ENCODE data around the gene PLEKHN1.
"Not testable (repeated sequence)": the region's sequence is repeated elsewhere in the genome, so short reads cannot be mapped to it uniquely, and the experiment has no call there.

PLEKHN1 gene

DNA sequence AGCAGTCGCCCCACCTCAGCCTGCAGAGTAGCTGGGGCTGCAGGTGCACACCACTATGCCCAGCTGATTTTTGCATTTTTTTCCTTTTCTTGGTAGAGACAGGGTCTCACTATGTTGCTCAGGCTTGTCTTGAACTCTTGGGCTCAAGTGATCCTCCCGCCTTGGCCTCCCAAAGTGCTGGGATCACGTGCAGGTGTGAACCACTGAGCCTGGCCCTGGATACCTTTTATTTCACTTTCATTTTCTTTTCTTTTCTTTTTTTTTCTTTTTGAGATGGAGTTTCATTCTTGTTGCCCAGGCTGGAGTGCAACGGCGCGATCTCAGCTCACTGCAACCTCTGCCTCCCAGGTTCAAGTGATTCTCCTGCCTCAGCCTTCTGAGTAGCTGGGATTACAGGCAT is 25.0 kb downstream of the PLEKHN1 start:
- H4K12ac ChIP-seq (ENCODE audit: low read depth, low read length); H3K18ac ChIP-seq (ENCODE audit: low read length); H2BK5ac ChIP-seq (ENCODE audit: low read depth, low read length, poor library complexity); H3K14ac ChIP-seq (ENCODE audit: low read length); H3K79me1 ChIP-seq (ENCODE audit: low read length); H3K27me3 ChIP-seq (ENCODE audit: insufficient read depth, low read length); H3K4me1 ChIP-seq (ENCODE audit: control insufficient read depth in 1 of 2, insufficient read depth in 2 of 2, low read length in 2 of 2); H4K8ac ChIP-seq (ENCODE audit: low read depth, low read length); H3K23ac ChIP-seq (ENCODE audit: low read length); H3K79me2 ChIP-seq (ENCODE audit: control insufficient read depth, insufficient read depth, low read length, poor library complexity); H2AFZ ChIP-seq (ENCODE audit: insufficient read depth, low read length, poor library complexity); H2AK5ac ChIP-seq (ENCODE audit: low read length); H4K91ac ChIP-seq (ENCODE audit: low read depth, low read length); H3K4me3 ChIP-seq (ENCODE audit: low read depth, low read length); H3K27ac ChIP-seq (ENCODE audit: low read depth, low read length); H2BK120ac ChIP-seq (ENCODE audit: insufficient read depth, low read length, poor library complexity); H3K4me2 ChIP-seq (ENCODE audit: low read length); DNase-seq; H2BK12ac ChIP-seq (ENCODE audit: low read length); H3K36me3 ChIP-seq (ENCODE audit: control insufficient read depth in 1 of 2, insufficient read depth in 2 of 2, low read length in 2 of 2); H3K4ac ChIP-seq (ENCODE audit: low read depth, low read length): not testable (repeated sequence)
- Histone ChIP-seq H3K9ac (ENCODE audit: low read length) (peak overlapping the region; percentile 18), H3K9me3 (ENCODE audit: insufficient read depth, low read depth, low read length) (peaks cover 11% of the 10 kb centered on the region)
- WGBS (ENCODE audit: extremely low coverage, insufficient coverage, insufficient read length) = no CpG with 5 or more reads among the region's 6 CpGs

DNA sequence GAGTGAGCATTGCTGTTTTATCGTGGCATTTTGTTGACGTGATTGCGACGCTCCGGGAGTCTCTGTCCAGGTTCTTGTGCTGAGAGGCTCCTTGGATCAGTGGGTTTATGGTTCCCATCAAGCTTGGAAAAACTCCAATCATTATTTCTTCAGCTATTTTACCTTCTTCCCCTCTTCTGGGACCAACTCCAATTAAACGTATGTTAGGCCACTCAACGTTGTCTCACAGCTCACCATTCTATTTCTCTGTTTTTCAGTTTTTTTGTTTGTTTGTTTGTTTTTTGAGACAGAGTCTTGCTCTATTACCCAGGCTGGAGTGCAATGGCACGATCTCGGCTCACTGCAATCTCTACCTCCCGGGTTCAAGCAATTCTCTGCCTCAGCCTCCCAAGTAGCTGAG is 25.6 kb downstream of the PLEKHN1 start:
- no CpG with 5 or more reads among the region's 10 CpGs for WGBS (ENCODE audit: extremely low coverage, insufficient coverage, insufficient read length)
- no peak overlapping the region for H2AFZ ChIP-seq (ENCODE audit: insufficient read depth, low read length, poor library complexity)

DNA sequence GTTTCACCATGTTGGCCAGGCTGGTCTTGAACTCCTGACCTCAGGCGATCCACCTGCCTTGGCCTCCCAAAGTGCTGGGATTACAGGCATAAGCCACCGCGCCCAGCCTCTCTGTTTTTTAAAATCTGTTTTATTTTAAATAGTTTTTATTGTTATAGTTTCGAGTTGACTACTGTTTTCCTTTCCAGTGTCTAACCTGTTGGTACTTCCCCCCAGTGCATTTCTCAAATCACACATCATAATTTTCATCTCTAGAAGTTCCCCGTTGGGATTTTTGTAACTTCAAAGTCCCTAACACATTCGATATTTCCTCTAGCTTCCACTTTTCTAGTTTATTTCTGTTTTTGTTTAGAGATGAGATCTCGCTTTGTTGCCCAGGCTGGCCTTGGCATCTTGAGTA is 26.1 kb downstream of the PLEKHN1 start:
- H3K27ac ChIP-seq (ENCODE audit: low read depth, low read length) = no peak overlapping the region
- peaks cover 1% of the 10 kb centered on the region for H3K79me1 ChIP-seq (ENCODE audit: low read length)
- H3K4me1 ChIP-seq (ENCODE audit: control insufficient read depth in 1 of 2, insufficient read depth in 2 of 2, low read length in 2 of 2) = peaks cover 0 to 2% of the 10 kb centered on the region in 2 experiments
- no peak overlapping the region for H4K8ac ChIP-seq (ENCODE audit: low read depth, low read length)
- WGBS (ENCODE audit: extremely low coverage, insufficient coverage, insufficient read length) = no CpG with 5 or more reads among the region's 7 CpGs
- no peak overlapping the region for H2BK120ac ChIP-seq (ENCODE audit: insufficient read depth, low read length, poor library complexity)
- no peak overlapping the region for H3K23ac ChIP-seq (ENCODE audit: low read length)
- no peaks in the 10 kb centered on the region for H3K36me3 ChIP-seq (ENCODE audit: control insufficient read depth in 1 of 2, insufficient read depth in 2 of 2, low read length in 2 of 2)
- no peak for DNase-seq
- no peaks in the 10 kb centered on the region for H3K79me2 ChIP-seq (ENCODE audit: control insufficient read depth, insufficient read depth, low read length, poor library complexity)
- no peak overlapping the region for H3K9ac ChIP-seq (ENCODE audit: low read length)
- H2AFZ ChIP-seq (ENCODE audit: insufficient read depth, low read length, poor library complexity) = no peak overlapping the region
- no peak overlapping the region for H4K12ac ChIP-seq (ENCODE audit: low read depth, low read length)
- H3K18ac ChIP-seq (ENCODE audit: low read length) = no peak overlapping the region
- H2AK5ac ChIP-seq (ENCODE audit: low read length) = no peak overlapping the region
- peaks cover 7% of the 10 kb centered on the region for H3K27me3 ChIP-seq (ENCODE audit: insufficient read depth, low read length)
- no peak overlapping the region for H2BK5ac ChIP-seq (ENCODE audit: low read depth, low read length, poor library complexity)
- no peak overlapping the region for H3K4me3 ChIP-seq (ENCODE audit: low read depth, low read length)
- no peak overlapping the region for H3K4me2 ChIP-seq (ENCODE audit: low read length)
- no peak overlapping the region for H3K14ac ChIP-seq (ENCODE audit: low read length)
- no peak overlapping the region for H2BK12ac ChIP-seq (ENCODE audit: low read length)
- H3K9me3 ChIP-seq (ENCODE audit: insufficient read depth, low read depth, low read length) = peaks cover 13% of the 10 kb centered on the region
- H4K91ac ChIP-seq (ENCODE audit: low read depth, low read length) = no peak overlapping the region
- H3K4ac ChIP-seq (ENCODE audit: low read depth, low read length) = no peak overlapping the region

More for the DNA sequence above, 25.6 kb downstream of the PLEKHN1 start:
- no peak overlapping the region for H3K4ac ChIP-seq (ENCODE audit: low read depth, low read length)
- peaks cover 0 to 2% of the 10 kb centered on the region in 2 experiments for H3K4me1 ChIP-seq (ENCODE audit: control insufficient read depth in 1 of 2, insufficient read depth in 2 of 2, low read length in 2 of 2)
- H4K91ac ChIP-seq (ENCODE audit: low read depth, low read length) = no peak overlapping the region
- no peaks in the 10 kb centered on the region for H3K79me2 ChIP-seq (ENCODE audit: control insufficient read depth, insufficient read depth, low read length, poor library complexity)
- no peak overlapping the region for H3K4me2 ChIP-seq (ENCODE audit: low read length)
- H3K18ac ChIP-seq (ENCODE audit: low read length) = no peak overlapping the region
- H3K9ac ChIP-seq (ENCODE audit: low read length) = no peak overlapping the region
- no peaks in the 10 kb centered on the region for H3K36me3 ChIP-seq (ENCODE audit: control insufficient read depth in 1 of 2, insufficient read depth in 2 of 2, low read length in 2 of 2)
- no peak overlapping the region for H3K27ac ChIP-seq (ENCODE audit: low read depth, low read length)
- H2BK120ac ChIP-seq (ENCODE audit: insufficient read depth, low read length, poor library complexity) = no peak overlapping the region
- H2AK5ac ChIP-seq (ENCODE audit: low read length) = no peak overlapping the region
- H2BK12ac ChIP-seq (ENCODE audit: low read length) = no peak overlapping the region
- H3K14ac ChIP-seq (ENCODE audit: low read length) = no peak overlapping the region
- H4K12ac ChIP-seq (ENCODE audit: low read depth, low read length) = no peak overlapping the region
- H4K8ac ChIP-seq (ENCODE audit: low read depth, low read length) = no peak overlapping the region
- H3K9me3 ChIP-seq (ENCODE audit: insufficient read depth, low read depth, low read length) = peaks cover 11% of the 10 kb centered on the region
- H3K79me1 ChIP-seq (ENCODE audit: low read length) = peaks cover 1% of the 10 kb centered on the region
- no peak for DNase-seq
- no peak overlapping the region for H3K4me3 ChIP-seq (ENCODE audit: low read depth, low read length)
- H3K23ac ChIP-seq (ENCODE audit: low read length) = no peak overlapping the region
- peaks cover 6% of the 10 kb centered on the region for H3K27me3 ChIP-seq (ENCODE audit: insufficient read depth, low read length)
- H2BK5ac ChIP-seq (ENCODE audit: low read depth, low read length, poor library complexity) = no peak overlapping the region

DNA sequence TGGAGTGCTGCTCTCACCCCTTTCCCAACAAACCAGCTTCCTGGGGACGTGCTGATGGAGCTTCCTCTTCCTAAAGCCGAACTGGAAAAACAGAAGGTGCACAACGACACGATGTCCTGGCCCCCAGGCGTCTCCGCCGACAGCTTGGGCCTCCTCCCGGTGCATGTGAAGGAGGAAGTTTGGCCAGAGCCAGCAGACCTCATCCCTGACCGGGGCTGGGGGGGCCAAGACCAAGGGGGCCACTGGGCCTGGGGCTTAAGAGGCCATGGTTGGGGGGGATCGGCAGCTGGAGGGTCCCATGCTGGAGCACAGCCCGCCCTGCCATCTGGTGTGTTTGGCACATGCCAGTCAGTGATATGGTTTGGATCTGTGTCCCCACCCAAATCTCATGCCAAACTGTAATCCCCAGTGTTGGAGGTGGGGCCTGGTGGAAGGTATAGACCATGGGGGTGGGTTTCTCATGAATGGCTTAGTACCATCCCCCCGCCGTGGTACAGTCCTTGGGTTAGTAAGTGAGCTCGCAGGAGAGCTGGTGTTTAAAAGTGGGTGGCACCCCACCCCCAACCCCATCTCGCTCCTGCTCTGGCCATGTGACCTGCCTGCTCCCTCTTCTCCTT is 27.2 kb downstream of the PLEKHN1 start:
- no peak overlapping the region for H2BK5ac ChIP-seq (ENCODE audit: low read depth, low read length, poor library complexity)
- H3K79me2 ChIP-seq (ENCODE audit: control insufficient read depth, insufficient read depth, low read length, poor library complexity) = no peaks in the 10 kb centered on the region
- H3K4me3 ChIP-seq (ENCODE audit: low read depth, low read length) = no peak overlapping the region
- H3K27ac ChIP-seq (ENCODE audit: low read depth, low read length) = no peak overlapping the region
- no peak for DNase-seq
- H3K36me3 ChIP-seq (ENCODE audit: control insufficient read depth in 1 of 2, insufficient read depth in 2 of 2, low read length in 2 of 2) = peaks cover 0 to 2% of the 10 kb centered on the region in 2 experiments
- H2AFZ ChIP-seq (ENCODE audit: insufficient read depth, low read length, poor library complexity) = no peak overlapping the region
- H3K4ac ChIP-seq (ENCODE audit: low read depth, low read length) = no peak overlapping the region
- H2AK5ac ChIP-seq (ENCODE audit: low read length) = no peak overlapping the region
- H3K27me3 ChIP-seq (ENCODE audit: insufficient read depth, low read length) = peaks cover 19% of the 10 kb centered on the region
- no peak overlapping the region for H2BK120ac ChIP-seq (ENCODE audit: insufficient read depth, low read length, poor library complexity)
- no peak overlapping the region for H3K9ac ChIP-seq (ENCODE audit: low read length)
- H3K14ac ChIP-seq (ENCODE audit: low read length) = no peak overlapping the region
- H3K79me1 ChIP-seq (ENCODE audit: low read length) = peaks cover 1% of the 10 kb centered on the region
- H4K91ac ChIP-seq (ENCODE audit: low read depth, low read length) = no peak overlapping the region
- no CpG with 5 or more reads among the region's 15 CpGs for WGBS (ENCODE audit: extremely low coverage, insufficient coverage, insufficient read length)
- no peak overlapping the region for H4K12ac ChIP-seq (ENCODE audit: low read depth, low read length)
- no peak overlapping the region for H3K18ac ChIP-seq (ENCODE audit: low read length)
- no peak overlapping the region for H3K23ac ChIP-seq (ENCODE audit: low read length)
- H3K4me1 ChIP-seq (ENCODE audit: control insufficient read depth in 1 of 2, insufficient read depth in 2 of 2, low read length in 2 of 2) = peaks cover under 1 to 9% of the 10 kb centered on the region in 2 experiments
- H3K9me3 ChIP-seq (ENCODE audit: insufficient read depth, low read depth, low read length) = peaks cover 13% of the 10 kb centered on the region
- H2BK12ac ChIP-seq (ENCODE audit: low read length) = no peak overlapping the region
- H3K4me2 ChIP-seq (ENCODE audit: low read length) = no peak overlapping the region
- no peak overlapping the region for H4K8ac ChIP-seq (ENCODE audit: low read depth, low read length)

All from trophoblast cell (in vitro differentiated cells and primary cell).